Activated CD8-positive, alpha-beta memory T cell treated with anti-CD3 and anti-CD28 coated beads, Interleukin-2, amount 50 U/mL, for 48 hours (primary cell): ENCODE results near the gene SPEM1.

Experiments
- DNase-seq: peaks from one replicate; pipeline ENCODE4 v3.0.0-alpha.2; 2020

SPEM1 gene

GRCh38 chr17:7423679-7424078, 3.6 kb downstream of the SPEM1 start:
- no peak for DNase-seq

GRCh38 chr17:7425316-7425715, 5.2 kb downstream of the SPEM1 start, which contains the start of gene SPEM2:
SPEM2 (plus strand) TSS chr17:7425616; CDS start chr17:7425689, 73 bp downstream.
- no peak for DNase-seq

- no peak for DNase-seq
Measured at GRCh38 chr17:7425756-7426155, 5.6 kb downstream of the SPEM1 start.

- DNase-seq, result no peak
Measured at GRCh38 chr17:7426203-7426863, 6.2 kb downstream of the SPEM1 start.

GRCh38 chr17:7426896-7427489, 6.9 kb downstream of the SPEM1 start:
- no peak for DNase-seq

- DNase-seq, result no peak
Measured at GRCh38 chr17:7427549-7427948, 7.4 kb downstream of the SPEM1 start.

GRCh38 chr17:7428557-7428956, 8.4 kb downstream of the SPEM1 start, which contains the start of gene SPEM3:
SPEM3 (plus strand) TSS chr17:7428857; CDS start chr17:7428903, 46 bp downstream.
- DNase-seq, result no peak

DNA sequence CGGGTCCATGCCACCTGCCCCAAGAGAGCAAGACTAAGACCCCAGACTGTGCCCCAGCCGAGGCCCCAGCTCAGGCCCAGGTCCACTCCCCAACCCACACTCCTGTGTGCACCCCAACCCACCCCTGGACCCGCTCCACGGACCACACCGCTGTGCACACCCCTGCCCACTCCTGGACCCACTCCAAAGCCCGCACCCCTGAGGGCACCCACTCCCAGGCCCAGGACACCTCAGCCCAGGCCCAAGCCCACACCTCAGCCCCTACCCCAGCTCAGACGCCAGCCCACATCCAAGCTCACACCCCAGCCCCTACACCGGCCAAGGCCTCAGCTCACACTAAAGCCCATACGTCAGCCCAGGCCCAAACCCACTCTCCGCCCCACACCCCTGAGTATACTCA, 9.6 kb downstream of the SPEM1 start:
- no peak for DNase-seq

DNA sequence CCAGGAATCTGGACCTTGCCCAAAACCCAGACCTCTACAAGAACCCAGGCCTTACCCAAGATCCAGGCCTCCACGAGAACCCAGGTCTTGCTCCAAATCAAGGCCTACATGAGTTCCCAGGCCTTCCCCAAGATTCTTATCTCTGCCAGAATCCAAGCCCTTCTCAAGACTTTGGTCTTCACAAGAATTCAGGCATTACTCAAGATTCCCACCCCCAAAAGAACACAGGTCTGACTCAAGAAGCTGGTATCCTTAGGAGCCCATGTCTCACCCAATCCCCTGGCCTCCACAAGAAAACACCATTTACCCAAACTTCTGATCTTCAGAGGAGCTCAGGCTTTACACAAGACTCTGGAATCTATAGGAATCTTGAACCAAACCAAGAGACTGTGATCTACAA, 11.1 kb downstream of the SPEM1 start:
- DNase-seq, result no peak

DNA sequence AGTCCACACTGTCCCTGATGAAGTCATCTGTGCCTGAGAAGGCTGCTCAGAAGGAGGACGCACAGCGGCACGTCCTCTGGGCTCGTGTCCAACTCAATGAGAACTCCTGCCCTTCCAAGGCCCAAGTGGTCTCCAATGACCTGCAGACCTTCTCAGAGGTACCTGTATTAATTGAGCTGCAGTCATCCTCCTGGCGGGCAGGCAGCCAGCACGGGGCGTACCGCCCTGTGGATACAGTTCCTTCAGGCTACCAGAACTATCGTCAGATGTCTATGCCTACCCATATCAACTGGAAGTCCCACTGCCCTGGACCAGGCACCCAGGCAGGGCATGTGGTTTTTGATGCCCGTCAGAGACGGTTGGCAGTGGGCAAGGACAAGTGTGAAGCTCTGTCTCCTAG, 12.2 kb downstream of the SPEM1 start:
- DNase-seq, result no peak

DNA sequence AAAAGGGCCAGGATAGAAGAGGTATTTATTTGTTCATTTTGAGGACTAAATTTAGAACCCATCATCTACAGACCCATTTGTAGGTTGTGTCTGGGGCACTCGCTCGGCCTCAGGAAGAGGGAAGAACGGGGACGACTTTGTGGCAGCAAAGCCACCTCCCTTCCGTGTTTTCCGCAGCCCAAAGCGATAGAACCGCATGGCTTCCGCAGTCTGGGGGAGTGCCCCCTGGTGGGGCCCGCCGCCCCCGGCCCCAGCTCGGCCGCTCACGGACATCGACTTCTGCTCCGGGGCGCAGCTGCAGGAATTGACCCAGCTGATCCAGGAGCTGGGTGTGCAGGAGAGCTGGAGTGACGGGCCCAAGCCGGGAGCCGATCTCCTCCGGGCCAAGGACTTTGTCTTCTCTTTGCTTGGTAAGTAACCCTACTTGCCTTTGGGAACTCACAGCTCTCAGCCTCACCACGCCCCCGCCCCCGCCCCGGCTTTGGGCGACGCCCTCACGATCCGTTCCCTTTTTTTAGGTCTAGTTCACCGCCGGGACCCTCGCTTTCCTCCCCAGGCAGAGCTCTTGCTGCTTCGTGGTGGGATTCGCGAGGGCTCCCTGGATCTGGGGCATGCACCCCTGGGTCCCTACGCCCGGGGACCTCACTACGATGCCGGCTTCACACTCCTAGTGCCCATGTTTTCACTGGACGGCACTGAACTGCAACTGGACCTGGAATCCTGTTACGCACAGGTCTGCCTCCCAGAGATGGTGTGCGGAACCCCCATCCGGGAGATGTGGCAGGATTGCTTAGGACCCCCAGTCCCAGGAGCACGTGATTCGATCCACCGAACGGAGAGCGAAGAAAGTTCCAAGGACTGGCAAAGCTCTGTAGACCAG, 15.8 kb downstream of the SPEM1 start:
- DNase-seq, result peak; percentile 83

DNA sequence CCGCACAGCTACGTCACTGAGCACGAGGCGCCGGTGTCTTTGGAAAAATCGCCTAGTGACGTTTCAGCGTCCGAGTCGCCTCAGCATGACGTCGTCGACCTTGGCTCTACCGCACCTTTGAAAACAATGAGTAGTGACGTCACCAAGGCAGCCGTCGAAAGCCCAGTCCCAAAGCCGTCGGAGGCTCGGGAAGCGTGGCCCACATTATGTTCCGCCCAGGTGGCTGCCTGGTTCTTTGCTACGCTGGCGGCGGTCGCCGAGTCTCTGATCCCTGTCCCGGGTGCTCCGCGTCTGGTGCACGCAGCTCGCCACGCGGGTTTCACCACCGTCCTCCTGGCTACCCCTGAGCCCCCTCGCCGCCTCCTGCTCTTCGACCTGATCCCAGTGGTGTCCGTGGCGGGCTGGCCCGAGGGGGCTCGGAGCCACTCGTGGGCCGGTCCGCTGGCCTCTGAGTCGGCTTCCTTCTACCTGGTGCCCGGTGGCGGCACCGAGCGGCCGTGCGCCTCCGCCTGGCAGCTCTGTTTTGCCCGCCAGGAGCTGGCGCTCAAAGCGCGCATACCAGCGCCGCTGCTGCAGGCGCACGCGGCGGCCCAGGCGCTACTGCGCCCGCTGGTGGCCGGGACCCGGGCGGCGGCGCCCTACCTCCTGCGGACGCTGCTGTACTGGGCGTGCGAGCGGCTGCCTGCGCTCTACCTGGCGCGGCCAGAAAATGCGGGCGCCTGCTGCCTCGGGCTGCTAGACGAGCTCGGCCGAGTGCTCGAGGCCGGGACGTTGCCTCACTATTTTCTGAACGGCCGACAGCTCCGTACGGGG, 16.6 kb downstream of the SPEM1 start:
- DNase-seq, result peak; percentile 91

GRCh38 chr17:7437369-7437863, 17.3 kb downstream of the SPEM1 start:
- DNase-seq, result no peak

GRCh38 chr17:7437950-7438614, 18.0 kb downstream of the SPEM1 start:
- peak; percentile 80 for DNase-seq

GRCh38 chr17:7438656-7439460, 18.7 kb downstream of the SPEM1 start:
- DNase-seq, result no peak

- peak; percentile 65 for DNase-seq
Measured at GRCh38 chr17:7439462-7440112, 19.5 kb downstream of the SPEM1 start, which contains the start of gene FGF11. FGF11 (plus strand) TSS chr17:7439512; CDS start chr17:7439621, 109 bp downstream.

DNA sequence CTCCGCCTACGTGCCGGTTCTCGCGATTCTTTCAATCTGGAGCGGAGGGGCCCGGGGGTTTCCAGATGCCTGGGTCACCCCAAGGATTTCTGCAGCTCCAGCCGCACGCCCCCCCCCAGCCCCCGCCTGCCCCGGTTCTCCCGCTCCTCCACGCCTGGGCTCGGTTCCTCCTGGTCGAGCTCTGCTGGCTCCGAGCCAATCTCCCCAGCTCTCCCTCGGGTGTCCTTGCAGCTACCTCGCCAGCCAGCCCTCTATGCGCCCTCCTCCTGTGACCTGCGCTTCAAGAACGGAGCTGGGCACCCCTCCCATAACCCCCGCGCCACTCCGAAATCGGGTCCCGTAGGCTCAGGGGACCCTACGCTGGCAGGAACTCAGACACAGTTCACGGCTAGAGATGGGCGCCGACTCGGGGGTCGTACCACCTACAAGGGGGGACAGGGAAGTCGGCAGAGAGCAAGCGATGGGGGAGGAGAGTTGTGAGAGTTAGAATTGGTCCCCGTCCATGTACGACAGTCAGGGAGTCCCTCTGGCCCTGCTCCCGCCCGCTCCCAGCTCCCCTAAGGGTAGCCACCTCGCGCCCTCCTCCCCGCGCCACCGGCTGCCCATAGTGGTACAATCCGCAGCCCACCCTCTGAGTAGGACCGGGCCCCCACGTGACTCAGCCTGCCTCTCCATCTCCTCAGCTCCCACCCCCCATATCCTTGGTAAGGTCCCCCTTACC, 20.1 kb downstream of the SPEM1 start:
- peak; percentile 79 for DNase-seq

DNA sequence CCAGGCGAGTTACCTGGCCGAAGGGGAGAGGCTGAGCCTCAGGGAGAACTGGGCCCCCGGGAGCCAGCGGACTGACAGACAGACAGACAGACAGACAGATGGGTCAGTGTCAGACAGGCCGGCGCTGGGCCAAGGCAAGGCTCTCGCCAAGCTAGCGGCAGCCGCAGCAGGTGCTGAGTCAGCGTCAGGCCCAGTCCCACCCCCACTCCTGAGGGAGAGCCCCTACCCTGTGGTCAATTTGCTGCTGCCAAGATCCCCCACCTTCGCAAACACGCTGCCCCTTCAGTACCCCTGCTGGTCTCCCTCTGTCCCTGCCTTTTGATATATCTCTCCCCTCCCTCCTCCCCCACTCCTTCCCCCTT, 20.7 kb downstream of the SPEM1 start:
- DNase-seq, result peak; percentile 64

- no peak for DNase-seq
Measured at GRCh38 chr17:7441266-7441665, 21.1 kb downstream of the SPEM1 start.

- no peak for DNase-seq
Measured at GRCh38 chr17:7442142-7442541, 22.0 kb downstream of the SPEM1 start.
